Activated CD4-positive, alpha-beta memory T cell treated with anti-CD3 and anti-CD28 coated beads, Interleukin-2, amount 10 ng/mL, durations not matched to agents 7 days and 5 days (primary cell): ENCODE results near the gene USP20. TPM values are rescaled to one million over a fixed set of nuclear protein-coding genes. Genes with fewer than 3 reads are reported as not detected.

Experiments
- CTCF ChIA-PET: fragments of 350-600 bp; sonication (Branson Sonifier 250); formaldehyde crosslinking; loops from one replicate; lab custom pipeline; 2021; ENCODE audit warnings: antibody characterized with exemption, inconsistent platforms; lab: Charles Lee
- POLR2A ChIA-PET: fragments of 350-600 bp; sonication (Branson Sonifier 250); formaldehyde crosslinking; loops from one replicate; lab custom pipeline; 2021; ENCODE audit warnings: antibody characterized with exemption; lab: Charles Lee
- DNase-seq: peaks from one replicate; pipeline ENCODE4 v3.0.0-alpha.2; 2020
- H3K27ac Mint-ChIP-seq: one replicate; pipeline ENCODE4 v1.8.0; 2021; ENCODE audit warnings: mild to moderate bottlenecking, mixed read lengths
- H3K27me3 Mint-ChIP-seq: one replicate; pipeline ENCODE4 v1.8.0; 2021; ENCODE audit warnings: mixed read lengths
- H3K36me3 Mint-ChIP-seq: one replicate; pipeline ENCODE4 v1.8.0; 2021; ENCODE audit warnings: low read depth, mixed read lengths
- H3K4me1 Mint-ChIP-seq: one replicate; pipeline ENCODE4 v1.8.0; 2021; ENCODE audit warnings: mixed read lengths
- H3K4me3 Mint-ChIP-seq: one replicate; pipeline ENCODE4 v1.8.0; 2021; ENCODE audit warnings: mild to moderate bottlenecking, mixed read lengths
- H3K9me3 Mint-ChIP-seq: one replicate; pipeline ENCODE4 v1.8.0; 2021; ENCODE audit warnings: mixed read lengths
- total RNA-seq, 2 experiments: library from RNA; stranded (reverse); gene quantifications; one replicate each; pipeline ENCODE4 v1.2.3, GENCODE V29; 2021

USP20 gene
- total RNA-seq, 2 experiments from 2014 or later = 86.4 to 87.6 TPM

- no peaks in the 10 kb centered on the region for H3K9me3 Mint-ChIP-seq
- peaks cover 58% of the 10 kb centered on the region for H3K4me1 Mint-ChIP-seq
- H3K4me3 Mint-ChIP-seq = no peak overlapping the region
- H3K27me3 Mint-ChIP-seq = no peaks in the 10 kb centered on the region
- DNase-seq = no peak
- peaks cover 85% of the 10 kb centered on the region for H3K36me3 Mint-ChIP-seq
- H3K27ac Mint-ChIP-seq = peak overlapping the region; percentile 62
- POLR2A ChIA-PET = interaction anchor here (2.4 to 6.2 kb wide), 2 partner anchors 11 to 16 kb away, joined by 14 to 69 read pairs; no protein-coding TSS in a partner anchor
- CTCF ChIA-PET = interaction anchor here (0.6 kb wide), 1 partner anchor 21 kb away, joined by 5 read pairs; no protein-coding TSS in a partner anchor
Observed at GRCh38 chr9:129902740-129903134, 67.5 kb downstream of the USP20 start.

- no peaks in the 10 kb centered on the region for H3K27me3 Mint-ChIP-seq
- POLR2A ChIA-PET = interaction anchor here (1.0 to 6.2 kb wide), 10 partner anchors 8 to 148 kb away, joined by 3 to 69 read pairs (median 4); partner anchors contain the start of gene GPR107
- peaks cover 49% of the 10 kb centered on the region for H3K4me1 Mint-ChIP-seq
- CTCF ChIA-PET = interaction anchor here (0.9 kb wide), 1 partner anchor 10 kb away, joined by 5 read pairs; no protein-coding TSS in a partner anchor
- DNase-seq = no peak
- no peak overlapping the region for H3K4me3 Mint-ChIP-seq
- peaks cover 87% of the 10 kb centered on the region for H3K36me3 Mint-ChIP-seq
- peak overlapping the region; percentile 59 for H3K27ac Mint-ChIP-seq
- H3K9me3 Mint-ChIP-seq = no peaks in the 10 kb centered on the region
Observed at GRCh38 chr9:129904734-129905133, 69.5 kb downstream of the USP20 start.

GRCh38 chr9:129906298-129906697 is 71.0 kb downstream of the USP20 start:
- Mint-ChIP-seq H3K9me3 (no peaks in the 10 kb centered on the region), H3K27ac (no peak overlapping the region), H3K27me3 (no peaks in the 10 kb centered on the region), H3K4me1 (peaks cover 44% of the 10 kb centered on the region), H3K4me3 (no peak overlapping the region), H3K36me3 (peaks cover 84% of the 10 kb centered on the region)
- ChIA-PET POLR2A (interaction anchor here (6.2 kb wide), 1 partner anchor 15 kb away, joined by 69 read pairs; no protein-coding TSS in a partner anchor), CTCF (interaction anchor here (0.7 kb wide), 1 partner anchor 339 kb away, joined by 3 read pairs; no protein-coding TSS in a partner anchor)
- no peak for DNase-seq

- CTCF ChIA-PET = interaction anchor here (1.2 kb wide), 1 partner anchor 22 kb away, joined by 4 read pairs; no protein-coding TSS in a partner anchor
- Mint-ChIP-seq H3K9me3 (no peaks in the 10 kb centered on the region), H3K36me3 (peaks cover 80% of the 10 kb centered on the region), H3K27ac (peak overlapping the region; percentile 3), H3K4me1 (peaks cover 37% of the 10 kb centered on the region), H3K4me3 (no peak overlapping the region), H3K27me3 (no peaks in the 10 kb centered on the region)
- no peak for DNase-seq
- POLR2A ChIA-PET = no interaction called here
Observed at GRCh38 chr9:129907201-129907600, 71.9 kb downstream of the USP20 start.

- H3K4me1 Mint-ChIP-seq = peaks cover 29% of the 10 kb centered on the region
- peaks cover 75% of the 10 kb centered on the region for H3K36me3 Mint-ChIP-seq
- no peak for DNase-seq
- ChIA-PET CTCF (no interaction called here), POLR2A (interaction anchor here (1.6 to 2.2 kb wide), 2 partner anchors 11 to 20 kb away, joined by 4 to 6 read pairs; no protein-coding TSS in a partner anchor)
- H3K4me3 Mint-ChIP-seq = no peak overlapping the region
- no peaks in the 10 kb centered on the region for H3K27me3 Mint-ChIP-seq
- peak overlapping the region; percentile 12 for H3K27ac Mint-ChIP-seq
- no peaks in the 10 kb centered on the region for H3K9me3 Mint-ChIP-seq
Observed at GRCh38 chr9:129908906-129909305, 73.6 kb downstream of the USP20 start.

- no peak overlapping the region for H3K4me3 Mint-ChIP-seq
- ChIA-PET POLR2A (interaction anchor here (1.3 to 2.2 kb wide), 4 partner anchors 12 to 23 kb away, joined by 4 to 6 read pairs (median 4); no protein-coding TSS in a partner anchor), CTCF (no interaction called here)
- no peaks in the 10 kb centered on the region for H3K27me3 Mint-ChIP-seq
- H3K36me3 Mint-ChIP-seq = peaks cover 70% of the 10 kb centered on the region
- peaks cover 21% of the 10 kb centered on the region for H3K4me1 Mint-ChIP-seq
- H3K27ac Mint-ChIP-seq = no peak overlapping the region
- no peaks in the 10 kb centered on the region for H3K9me3 Mint-ChIP-seq
- DNase-seq = no peak
Observed at GRCh38 chr9:129909851-129910250, 74.6 kb downstream of the USP20 start.

GRCh38 chr9:129910628-129911567 is 75.6 kb downstream of the USP20 start:
- Mint-ChIP-seq H3K9me3 (no peaks in the 10 kb centered on the region), H3K27me3 (no peaks in the 10 kb centered on the region), H3K4me3 (no peak overlapping the region), H3K36me3 (peaks cover 68% of the 10 kb centered on the region), H3K27ac (peak overlapping the region; percentile 59), H3K4me1 (peaks cover 20% of the 10 kb centered on the region)
- no peak for DNase-seq
- ChIA-PET POLR2A (interaction anchor here (1.3 to 1.6 kb wide), 3 partner anchors 13 to 22 kb away, joined by 4 read pairs; no protein-coding TSS in a partner anchor), CTCF (interaction anchor here (0.6 kb wide), 1 partner anchor 198 kb away, joined by 3 read pairs; no protein-coding TSS in a partner anchor)

- ChIA-PET CTCF (no interaction called here), POLR2A (interaction anchor here (1.1 to 1.6 kb wide), 4 partner anchors 12 to 128 kb away, joined by 3 to 5 read pairs (median 4); no protein-coding TSS in a partner anchor)
- H3K36me3 Mint-ChIP-seq = peaks cover 63% of the 10 kb centered on the region
- no peak overlapping the region for H3K4me3 Mint-ChIP-seq
- DNase-seq = no peak
- no peaks in the 10 kb centered on the region for H3K27me3 Mint-ChIP-seq
- H3K27ac Mint-ChIP-seq = no peak overlapping the region
- H3K4me1 Mint-ChIP-seq = peaks cover 28% of the 10 kb centered on the region
- H3K9me3 Mint-ChIP-seq = no peaks in the 10 kb centered on the region
Observed at GRCh38 chr9:129914051-129914450, 78.8 kb downstream of the USP20 start.

- Mint-ChIP-seq H3K27ac (no peak overlapping the region), H3K4me3 (no peak overlapping the region), H3K27me3 (no peaks in the 10 kb centered on the region), H3K9me3 (no peaks in the 10 kb centered on the region), H3K36me3 (peaks cover 58% of the 10 kb centered on the region), H3K4me1 (peaks cover 37% of the 10 kb centered on the region)
- DNase-seq = no peak
- ChIA-PET POLR2A (interaction anchor here (0.9 to 1.0 kb wide), 2 partner anchors 12 to 27 kb away, joined by 3 to 4 read pairs; no protein-coding TSS in a partner anchor), CTCF (interaction anchor here (0.6 to 1.8 kb wide), 4 partner anchors 21 to 48 kb away, joined by 3 to 4 read pairs (median 3); no protein-coding TSS in a partner anchor)
Observed at GRCh38 chr9:129916707-129917106, 81.4 kb downstream of the USP20 start.

- Mint-ChIP-seq H3K9me3 (no peaks in the 10 kb centered on the region), H3K27ac (peak overlapping the region; percentile 60), H3K4me3 (no peak overlapping the region), H3K36me3 (peaks cover 60% of the 10 kb centered on the region), H3K4me1 (peaks cover 41% of the 10 kb centered on the region), H3K27me3 (no peaks in the 10 kb centered on the region)
- no peak for DNase-seq
- POLR2A ChIA-PET = interaction anchor here (1.1 to 2.3 kb wide), 5 partner anchors 14 to 121 kb away, joined by 3 to 9 read pairs (median 4); no protein-coding TSS in a partner anchor
- CTCF ChIA-PET = interaction anchor here (0.6 to 1.1 kb wide), 2 partner anchors 25 to 132 kb away, joined by 4 to 5 read pairs; no protein-coding TSS in a partner anchor
Observed at GRCh38 chr9:129918296-129918950, 83.2 kb downstream of the USP20 start.

- no peaks in the 10 kb centered on the region for H3K27me3 Mint-ChIP-seq
- peaks cover 65% of the 10 kb centered on the region for H3K36me3 Mint-ChIP-seq
- peak overlapping the region; percentile 69 for H3K27ac Mint-ChIP-seq
- no peak for DNase-seq
- H3K4me1 Mint-ChIP-seq = peaks cover 41% of the 10 kb centered on the region
- POLR2A ChIA-PET = interaction anchor here (0.8 to 2.6 kb wide), 8 partner anchors 13 to 120 kb away, joined by 3 to 10 read pairs (median 4); no protein-coding TSS in a partner anchor
- no peaks in the 10 kb centered on the region for H3K9me3 Mint-ChIP-seq
- peak overlapping the region; percentile 37 for H3K4me3 Mint-ChIP-seq
- CTCF ChIA-PET = interaction anchor here (0.6 to 1.1 kb wide), 2 partner anchors 26 to 131 kb away, joined by 4 to 5 read pairs; no protein-coding TSS in a partner anchor
Observed at GRCh38 chr9:129919277-129919676, 84.0 kb downstream of the USP20 start.

GRCh38 chr9:129919841-129920240 is 84.6 kb downstream of the USP20 start:
- H3K9me3 Mint-ChIP-seq = no peaks in the 10 kb centered on the region
- ChIA-PET CTCF (no interaction called here), POLR2A (interaction anchor here (0.8 to 2.6 kb wide), 9 partner anchors 12 to 119 kb away, joined by 3 to 10 read pairs (median 4); no protein-coding TSS in a partner anchor)
- DNase-seq = no peak
- H3K27ac Mint-ChIP-seq = peak overlapping the region; percentile 69
- no peaks in the 10 kb centered on the region for H3K27me3 Mint-ChIP-seq
- peaks cover 69% of the 10 kb centered on the region for H3K36me3 Mint-ChIP-seq
- peak overlapping the region; percentile 37 for H3K4me3 Mint-ChIP-seq
- H3K4me1 Mint-ChIP-seq = peaks cover 44% of the 10 kb centered on the region
